AG08396 (cell line): ENCODE results near the gene RDH8.

Source experiments
- DNase-seq: peaks from one replicate; pipeline ENCODE4 v3.0.0; 2012; ENCODE audit warnings: low spot score, mixed read lengths

Gene RDH8

GRCh38 chr19:10013316-10013715 is at the start of gene RDH8:
RDH8 (plus strand) TSS chr19:10013483; CDS start chr19:10013498, 15 bp downstream.
- no peak for DNase-seq

DNA sequence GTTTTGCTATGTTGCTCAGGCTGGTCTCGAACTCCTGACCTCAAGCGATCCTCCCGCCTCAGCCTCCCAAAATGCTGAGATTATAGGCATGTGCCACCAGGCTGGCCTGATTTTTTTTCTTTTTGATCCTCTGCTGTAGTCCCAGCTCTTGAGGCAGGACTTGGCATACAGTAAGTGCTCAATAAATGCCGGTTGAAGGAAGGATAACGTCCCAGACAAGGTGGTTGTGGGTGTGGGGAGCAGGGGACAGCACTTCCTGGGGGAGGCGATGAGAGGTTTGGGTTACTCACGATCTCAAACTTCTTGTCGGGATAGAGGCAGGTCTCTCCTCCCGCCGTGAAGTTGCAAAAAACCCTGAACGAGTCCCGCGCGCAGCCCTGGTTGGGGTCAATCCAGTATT is 47.3 kb upstream of the RDH8 start:
- no peak for DNase-seq

DNA sequence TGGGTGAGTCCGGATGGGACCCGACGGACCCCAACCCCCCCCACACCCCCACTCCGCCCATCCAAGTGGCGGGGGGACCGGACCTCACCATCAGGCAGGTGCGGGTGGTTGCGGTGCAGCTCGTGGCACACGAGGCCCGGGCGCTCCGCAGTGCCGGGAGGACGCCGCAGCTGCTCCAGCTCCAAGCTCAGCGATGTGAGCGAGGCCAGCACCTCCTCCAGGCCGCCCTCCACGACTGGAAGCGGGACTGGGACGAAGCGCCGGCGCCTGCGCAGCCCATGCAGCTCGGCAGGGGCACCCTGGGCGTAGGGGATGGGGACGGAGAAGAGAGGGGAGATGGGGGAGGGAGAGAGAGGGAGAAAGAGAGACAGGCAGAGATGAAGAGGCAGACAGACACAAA is 46.8 kb upstream of the RDH8 start:
- no peak for DNase-seq

- DNase-seq = no peak
Observed at GRCh38 chr19:9967326-9967725, 46.0 kb upstream of the RDH8 start.

DNA sequence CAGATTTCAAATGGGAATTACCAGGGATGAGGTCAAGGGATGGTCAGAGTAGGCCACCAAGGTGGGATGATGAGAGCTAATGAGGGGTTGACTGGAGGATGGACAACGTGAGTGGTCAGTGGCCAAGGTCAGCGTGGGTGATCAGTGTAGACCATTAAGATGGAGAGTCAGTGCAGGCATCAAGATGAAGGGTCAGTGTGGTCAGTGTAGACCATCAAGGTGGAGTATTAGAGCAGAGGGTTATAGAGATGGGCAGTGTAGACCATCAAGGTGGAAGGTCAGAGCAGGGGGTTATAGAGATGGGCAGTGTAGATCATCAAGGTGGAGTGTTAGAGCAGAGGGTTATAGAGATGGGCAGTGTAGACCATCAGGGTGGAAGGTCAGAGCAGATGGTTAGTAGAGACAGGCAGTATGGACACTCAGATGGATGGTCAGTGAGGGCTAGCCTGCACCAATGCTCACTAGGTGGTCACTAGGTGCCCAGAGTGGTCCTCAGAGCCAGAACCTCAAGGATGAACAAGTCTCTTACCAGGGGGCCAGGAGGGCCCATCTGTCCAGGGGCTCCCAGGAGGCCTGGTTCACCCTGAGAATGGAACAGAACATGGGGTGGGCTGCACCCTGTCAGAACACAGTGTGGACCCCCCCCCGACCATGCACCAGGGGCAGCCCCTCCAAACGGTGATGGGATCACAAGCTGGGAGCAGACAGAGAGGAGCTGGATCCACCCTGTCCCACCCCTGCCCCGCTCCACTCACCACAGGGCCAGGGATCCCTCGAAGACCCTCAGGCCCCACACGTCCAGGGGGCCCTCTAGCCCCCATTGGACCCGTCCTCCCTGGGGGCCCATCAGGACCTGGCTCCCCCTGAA is 44.2 kb upstream of the RDH8 start:
- DNase-seq = no peak

- DNase-seq = no peak
Observed at GRCh38 chr19:9969688-9969975, 43.7 kb upstream of the RDH8 start.

- no peak for DNase-seq
Observed at GRCh38 chr19:9970481-9970880, 42.8 kb upstream of the RDH8 start.

- DNase-seq = no peak
Observed at GRCh38 chr19:9971166-9971897, 42.0 kb upstream of the RDH8 start.

DNA sequence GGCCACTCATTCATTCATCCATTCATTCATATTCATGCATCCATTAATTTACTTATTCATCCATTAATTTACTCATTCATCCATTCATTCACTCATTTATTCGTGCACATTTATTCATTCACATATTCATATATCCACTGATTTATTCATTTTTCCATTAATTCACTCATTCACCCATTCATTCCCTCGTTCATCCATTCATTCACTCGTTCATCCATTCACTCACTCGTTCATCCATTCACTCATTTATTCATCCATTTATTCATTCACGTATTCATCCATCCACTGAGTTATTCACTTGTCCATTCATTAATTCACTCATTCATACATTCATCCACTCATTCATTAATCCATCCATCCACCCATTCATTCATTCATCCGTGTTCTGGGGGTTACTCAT is 41.2 kb upstream of the RDH8 start:
- no peak for DNase-seq

DNA sequence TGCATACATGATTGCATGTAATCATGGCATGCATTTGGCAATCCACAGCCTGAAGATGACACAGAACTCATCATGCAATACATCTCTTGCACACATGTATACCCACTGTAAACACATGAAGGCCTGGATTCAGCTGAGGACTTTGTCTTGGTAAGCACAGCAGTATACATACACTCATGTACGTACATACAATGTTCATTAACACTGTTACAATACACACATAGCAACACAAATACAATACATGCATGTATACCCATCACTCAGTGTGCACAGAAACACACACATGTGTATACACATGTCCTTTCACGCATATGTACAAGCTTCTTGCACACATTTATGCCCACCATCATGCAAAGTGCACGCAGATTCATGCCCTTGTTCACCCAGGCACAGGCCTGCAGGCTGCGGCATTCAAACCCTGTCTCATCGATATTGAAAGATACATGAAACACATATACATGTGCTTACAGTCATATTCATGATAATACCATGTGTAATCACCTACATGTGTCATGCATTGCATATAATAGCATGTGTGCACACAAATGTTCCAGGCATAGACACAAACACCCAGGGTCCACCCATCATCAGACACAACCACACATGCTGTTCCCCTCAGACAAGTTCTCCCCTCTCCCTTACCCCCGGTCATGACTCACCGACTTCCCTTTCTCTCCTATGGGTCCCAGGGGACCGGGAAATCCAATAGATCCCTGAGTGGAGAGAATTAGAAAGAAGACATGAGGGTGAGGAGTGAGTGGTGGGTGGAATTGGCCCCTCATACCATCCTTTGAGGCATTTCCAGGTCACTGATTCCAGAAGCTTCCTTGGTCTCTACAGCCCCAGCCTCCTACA is 31.6 kb upstream of the RDH8 start:
- DNase-seq = no peak

DNA sequence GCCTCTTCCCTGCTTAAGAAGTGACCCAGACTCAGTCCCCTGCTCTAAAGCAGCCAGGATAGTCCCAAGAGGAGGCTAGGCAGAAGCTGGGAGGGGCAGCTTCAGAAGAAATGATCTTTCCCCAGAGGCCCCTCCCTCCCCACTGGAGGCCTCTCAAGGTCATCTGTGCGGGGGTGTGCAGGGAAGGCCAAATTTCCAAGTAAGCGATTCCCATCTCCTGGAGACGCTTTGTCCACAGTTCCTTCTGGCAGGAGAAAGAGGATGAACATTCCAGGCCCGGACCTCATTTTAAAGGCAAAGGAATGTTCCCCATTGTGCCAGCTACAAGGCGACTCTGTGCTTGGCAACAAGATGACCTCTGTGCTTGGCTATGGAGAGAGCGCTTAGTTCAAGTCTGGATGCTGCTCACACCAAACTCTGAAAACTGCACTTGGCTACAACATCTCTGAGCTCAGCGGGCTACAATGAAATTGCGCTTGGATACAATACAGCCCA is 26.4 kb upstream of the RDH8 start:
- DNase-seq = no peak

DNA sequence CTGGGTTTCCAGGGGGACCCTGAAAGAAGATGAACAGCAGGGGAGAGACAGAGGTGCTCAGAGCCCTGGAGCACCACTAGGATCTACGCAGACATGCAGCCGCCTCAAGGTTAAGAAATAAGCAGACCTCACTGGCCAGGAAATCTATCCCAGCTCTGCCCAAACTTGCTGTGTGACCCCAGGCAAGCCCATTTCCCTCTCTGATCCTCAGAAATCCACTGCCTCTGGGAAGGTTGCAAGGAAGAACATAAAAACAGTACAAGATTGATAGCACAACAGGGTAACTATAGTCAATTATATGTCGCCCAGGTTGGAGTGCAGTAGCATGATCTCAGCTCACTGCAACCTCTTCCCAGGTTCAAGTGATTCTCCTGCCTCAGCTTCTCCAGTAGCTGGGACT is 23.8 kb upstream of the RDH8 start:
- DNase-seq = no peak

DNA sequence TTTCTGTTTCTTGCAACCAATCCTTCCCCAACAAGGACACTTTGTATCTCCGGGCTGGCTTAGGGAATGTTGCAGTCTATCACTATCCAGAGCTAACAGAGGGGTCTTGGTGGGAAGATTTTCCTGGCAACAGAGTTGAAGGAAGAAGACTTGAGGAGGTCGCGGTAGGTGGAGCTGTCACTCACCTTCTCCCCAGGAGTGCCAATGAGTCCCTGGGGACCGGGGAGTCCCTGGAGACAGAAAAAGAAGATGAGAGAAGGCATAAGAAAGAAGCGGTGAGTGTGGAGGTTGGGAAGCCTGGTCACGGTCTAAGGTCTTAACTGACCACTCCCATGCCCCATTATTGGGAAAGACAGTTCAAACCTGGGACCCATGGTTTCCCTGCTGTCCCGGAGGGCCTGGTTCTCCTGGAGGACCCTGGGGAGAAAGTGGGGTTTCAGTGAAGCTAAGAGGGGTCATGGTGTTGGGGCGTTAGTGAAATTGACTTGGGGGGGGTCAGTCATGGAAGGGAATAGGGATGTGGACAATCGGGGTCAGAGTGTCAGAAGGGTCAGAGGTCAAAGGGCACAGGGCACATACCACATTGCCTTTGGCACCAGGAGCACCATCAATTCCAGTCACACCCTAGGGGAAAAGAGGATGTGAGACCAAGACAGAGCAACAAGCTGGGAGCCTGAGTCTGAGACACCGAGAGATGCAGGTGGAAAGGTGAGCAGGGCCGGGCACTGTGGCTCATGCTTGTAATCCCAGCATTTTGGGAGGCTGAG is 21.7 kb upstream of the RDH8 start:
- DNase-seq = no peak

DNA sequence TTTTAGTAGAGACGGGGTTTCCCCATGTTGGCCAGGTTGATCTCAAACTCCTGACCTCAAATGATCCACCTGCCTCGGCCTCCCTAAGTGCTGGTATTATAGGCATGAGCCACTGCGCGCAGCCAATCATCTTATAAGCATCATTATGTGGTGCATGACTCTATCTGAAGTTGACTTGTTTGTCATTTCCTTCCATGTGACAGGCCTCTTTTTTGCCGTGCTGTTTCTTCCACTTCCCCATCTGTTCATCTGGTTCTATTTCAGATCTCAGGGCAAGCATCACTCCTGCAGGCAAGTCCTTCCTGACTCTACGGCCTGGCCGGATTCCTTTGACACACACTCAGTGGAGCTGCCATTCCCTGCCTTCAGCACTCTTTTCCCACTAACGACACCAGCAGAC is 18.2 kb upstream of the RDH8 start:
- DNase-seq = no peak

GRCh38 chr19:9995999-9996398 is 17.3 kb upstream of the RDH8 start:
- DNase-seq = no peak

DNA sequence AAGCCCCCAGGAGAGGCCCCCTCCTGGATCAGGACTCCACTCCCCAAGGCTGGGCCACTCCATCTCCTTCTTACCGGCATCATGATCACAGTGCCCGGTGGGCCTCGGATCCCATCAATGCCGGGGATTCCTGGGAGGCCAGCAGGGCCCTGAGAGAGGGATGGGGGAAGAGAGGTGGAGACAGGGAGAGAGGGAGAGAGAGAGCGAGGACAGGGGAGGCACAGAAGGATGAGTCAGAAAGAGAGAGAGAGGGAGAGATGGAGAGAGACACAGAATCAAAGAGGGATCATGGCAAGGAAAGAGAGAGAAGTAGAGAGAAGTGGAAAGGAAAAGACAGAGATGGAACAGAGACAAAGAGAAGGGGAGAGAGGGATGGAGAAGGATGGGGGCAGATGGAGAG is 16.7 kb upstream of the RDH8 start:
- DNase-seq = no peak

- peak; percentile 88 for DNase-seq
Observed at GRCh38 chr19:10000171-10000826, 13.0 kb upstream of the RDH8 start.

DNA sequence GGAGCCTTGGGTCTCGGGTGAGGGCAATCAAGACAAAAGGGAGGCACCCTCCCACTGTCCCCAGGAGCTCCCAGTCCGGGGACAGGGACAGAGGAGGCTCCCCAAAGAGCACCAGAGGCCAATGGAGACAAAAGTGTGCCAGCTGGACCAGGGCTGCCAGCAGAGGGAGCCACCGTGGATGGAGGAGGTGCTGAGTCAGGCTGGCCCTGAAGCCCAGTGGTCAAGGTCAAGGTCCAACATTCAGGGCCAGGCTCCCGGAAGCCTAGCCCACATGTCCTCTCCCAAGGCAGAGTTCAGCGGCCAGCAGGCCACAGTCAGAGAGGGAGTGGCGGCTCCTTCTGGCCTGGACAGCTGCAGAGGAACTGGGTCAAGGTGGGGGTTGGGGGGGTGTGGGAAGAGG is 11.4 kb upstream of the RDH8 start:
- peak; percentile 50 for DNase-seq

- no peak for DNase-seq
Observed at GRCh38 chr19:10003271-10003670, 10.0 kb upstream of the RDH8 start.

DNA sequence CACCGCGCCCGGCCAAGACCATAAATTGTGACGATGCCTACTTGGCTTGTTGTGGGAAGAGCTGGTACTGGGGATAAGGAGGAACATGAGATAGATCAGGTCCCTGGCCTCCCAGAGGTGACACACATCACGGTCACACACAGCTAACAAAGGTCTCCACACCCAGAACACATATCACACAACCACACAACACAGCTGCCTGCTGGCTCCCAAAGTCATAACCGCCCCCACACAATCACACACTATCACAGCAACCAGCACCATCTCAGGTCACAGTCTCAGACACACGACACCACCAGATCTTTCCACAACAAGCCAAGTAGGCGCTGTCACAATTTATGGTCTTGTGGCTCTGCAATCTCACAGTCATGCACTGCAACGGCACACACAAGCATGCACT is 8.7 kb upstream of the RDH8 start:
- no peak for DNase-seq

DNA sequence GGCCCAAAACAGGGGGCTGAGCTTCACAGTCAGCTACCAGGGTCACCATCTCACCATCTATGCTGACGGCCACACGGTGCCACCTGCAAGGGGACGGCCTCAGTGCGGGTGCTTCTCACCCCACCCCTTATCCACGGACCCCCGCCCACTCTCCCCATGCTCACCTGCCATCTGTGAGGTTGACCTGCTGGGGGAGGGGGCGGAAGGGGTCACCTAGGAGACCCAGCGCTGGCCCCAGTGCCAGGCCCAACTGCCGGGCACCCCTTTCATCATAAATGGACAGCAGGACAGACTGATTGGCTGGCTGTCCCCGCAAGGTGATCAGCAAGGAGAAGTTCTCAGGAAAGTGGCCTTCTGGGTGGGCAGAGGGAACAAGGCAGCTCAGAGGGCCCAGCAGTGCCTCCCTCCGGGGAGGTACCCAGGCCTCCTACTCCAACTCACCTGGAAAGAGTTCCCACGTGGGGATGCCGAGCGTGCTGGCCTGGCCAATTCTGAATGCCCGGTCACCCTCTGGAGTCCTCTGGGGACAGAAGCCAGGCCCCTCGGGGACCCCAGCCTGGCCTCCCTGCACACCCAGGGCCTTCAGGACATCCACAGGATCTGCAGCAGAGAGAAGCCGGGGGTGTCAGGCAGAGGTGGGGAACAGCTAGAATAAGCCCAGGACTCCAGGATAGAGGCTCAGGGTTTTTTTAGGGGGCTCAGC is 7.5 kb upstream of the RDH8 start:
- no peak for DNase-seq
